Measurements from ENCODE around the gene PPP5C.
"Not testable (repeated sequence)": the region's sequence is repeated elsewhere in the genome, so short reads cannot be mapped to it uniquely, and the experiment has no call there.

Gene PPP5C

DNA sequence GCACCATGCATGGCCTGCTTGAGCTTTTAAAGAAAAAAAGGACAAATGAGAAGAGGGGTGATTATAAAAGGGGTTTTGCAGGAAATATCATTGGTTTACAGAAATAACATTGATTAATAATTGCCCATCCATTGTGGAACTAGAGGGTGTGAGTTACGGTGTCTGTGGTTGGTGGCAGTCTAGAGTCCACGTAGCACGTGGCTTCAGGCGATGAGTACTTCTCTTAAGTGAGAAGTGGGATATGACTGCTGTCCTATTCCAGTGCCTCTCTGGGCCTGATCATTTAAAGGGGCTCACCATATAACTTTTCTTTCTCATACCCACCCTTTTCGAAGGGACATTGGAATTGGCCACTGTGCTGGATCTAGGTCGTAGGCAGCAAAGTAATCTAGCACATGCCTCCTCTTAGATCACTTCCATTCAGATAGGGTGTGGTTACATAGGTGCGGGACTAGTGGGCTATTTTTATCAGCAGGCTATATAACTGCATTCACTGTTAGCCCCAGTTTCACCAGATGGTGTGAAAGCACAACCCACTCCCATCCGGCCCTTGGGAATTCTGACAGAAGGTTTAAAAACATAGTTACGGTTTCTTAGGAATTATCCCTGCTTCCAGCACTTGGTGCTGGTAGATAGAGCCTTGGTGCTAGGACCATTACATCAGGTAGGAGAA lies 19.9 kb downstream of the PPP5C start:
- DNase-seq = no peak

DNA sequence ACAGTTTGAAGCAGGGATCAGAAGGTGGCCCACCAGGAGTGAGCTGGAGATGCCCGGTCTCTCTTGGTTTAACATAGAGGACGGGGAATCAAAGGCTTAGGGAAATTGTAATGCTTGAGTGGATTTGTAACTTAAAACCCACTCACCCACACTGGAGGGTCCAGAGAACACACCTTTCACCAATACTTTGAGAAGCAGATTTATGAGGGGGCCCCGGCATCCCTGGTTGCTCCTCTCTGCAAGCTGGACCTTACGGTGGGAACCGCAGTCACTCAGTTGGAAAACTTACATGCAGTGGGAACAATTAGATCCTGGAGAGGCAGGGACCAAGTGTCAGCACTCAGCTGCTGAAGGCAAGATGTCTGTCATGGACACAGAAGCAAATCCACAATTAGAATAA lies 20.5 kb downstream of the PPP5C start:
- no peak for DNase-seq

DNA sequence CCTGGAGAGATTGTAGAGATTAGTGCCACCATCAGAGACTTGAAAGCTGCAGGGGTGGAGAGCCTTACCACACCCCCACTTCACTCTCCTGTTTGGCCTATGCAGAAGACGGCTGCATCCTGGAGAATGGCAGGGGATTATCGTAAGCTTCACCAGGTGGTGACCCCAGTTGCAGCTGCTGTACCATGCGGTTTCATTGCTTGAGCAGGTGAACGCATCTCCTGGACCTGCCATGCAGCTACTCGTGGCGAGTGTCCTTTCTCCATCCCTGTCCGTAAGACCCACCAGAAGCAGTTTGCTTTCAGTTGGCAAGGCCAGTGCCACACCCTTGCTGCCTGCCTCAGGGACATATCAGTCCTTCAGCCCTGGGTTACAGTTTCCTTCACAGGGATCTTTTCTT lies 21.2 kb downstream of the PPP5C start:
- no peak for DNase-seq

DNA sequence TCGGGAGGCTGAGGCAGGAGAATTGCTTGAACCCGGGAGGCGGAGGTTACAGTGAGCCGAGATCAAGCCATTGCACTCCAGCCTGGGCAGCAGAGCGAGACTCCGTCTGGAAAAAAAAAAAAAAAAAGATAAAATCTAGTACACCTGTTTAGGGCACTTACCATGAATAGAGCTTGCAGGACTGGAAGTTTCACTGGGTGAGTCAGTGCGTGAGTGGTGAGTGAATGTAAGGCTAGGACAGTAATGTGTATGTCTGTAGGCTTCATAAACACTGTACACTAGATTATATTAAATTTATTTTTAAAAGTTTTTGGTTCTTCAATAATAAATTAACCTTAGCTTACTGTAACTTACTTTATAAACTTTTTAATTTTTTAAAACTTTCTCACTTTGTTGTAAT lies 22.9 kb downstream of the PPP5C start:
- no peak for DNase-seq

DNA sequence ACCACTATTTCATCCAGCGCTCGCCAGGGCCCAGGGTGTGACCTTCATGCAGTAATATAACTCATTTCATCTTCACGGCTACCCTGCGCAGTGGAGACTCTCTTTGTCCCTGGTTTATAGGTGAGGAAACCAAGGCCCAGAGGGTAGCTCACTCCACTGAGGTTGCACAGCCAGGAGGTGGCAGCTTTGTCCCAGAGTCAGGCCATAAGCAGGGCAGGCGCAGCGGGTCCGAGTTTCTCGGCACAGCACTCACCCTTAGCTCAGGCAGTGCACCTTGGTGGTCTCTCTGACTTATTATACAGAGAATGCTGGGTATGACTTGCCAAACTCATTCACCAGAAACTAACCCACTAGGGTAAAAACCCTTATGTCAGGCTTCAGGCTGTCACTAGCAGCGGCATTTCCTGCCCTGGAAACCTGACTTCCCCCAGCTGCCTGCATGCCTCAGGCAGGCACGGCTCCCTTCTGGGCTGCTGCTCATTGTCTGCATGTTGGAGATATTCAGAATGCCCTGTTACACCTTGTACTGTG lies 24.5 kb downstream of the PPP5C start:
- no peak for DNase-seq

DNA sequence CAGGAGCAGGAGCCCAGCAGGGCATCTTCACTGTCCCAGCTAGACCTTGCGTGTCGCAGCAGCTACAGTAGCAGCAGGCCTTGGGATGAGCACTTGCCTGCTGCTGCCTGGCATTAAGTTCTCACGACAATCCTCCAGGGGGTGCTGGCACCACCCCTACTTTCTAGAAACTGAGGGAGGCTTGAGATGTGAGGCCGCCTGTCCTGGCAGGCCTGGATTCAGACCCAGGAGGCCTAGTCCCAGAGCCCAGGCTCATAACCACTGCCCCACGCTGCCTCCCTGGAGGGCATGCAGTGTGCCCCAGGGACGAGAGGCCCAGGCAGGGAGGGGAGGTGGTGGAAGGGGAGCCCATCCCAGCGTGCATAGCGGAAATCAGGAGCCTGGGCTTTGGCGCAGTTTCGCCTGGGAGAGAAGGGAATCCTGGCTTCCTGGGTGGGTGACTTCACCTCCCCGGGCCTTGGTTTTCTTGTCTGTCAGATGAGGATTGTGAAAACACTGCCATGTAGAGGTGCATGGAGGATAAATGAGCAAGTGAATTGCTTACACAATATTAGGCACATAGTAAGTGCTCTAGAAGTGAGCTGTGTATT lies 26.1 kb downstream of the PPP5C start:
- DNase-seq = no peak

DNA sequence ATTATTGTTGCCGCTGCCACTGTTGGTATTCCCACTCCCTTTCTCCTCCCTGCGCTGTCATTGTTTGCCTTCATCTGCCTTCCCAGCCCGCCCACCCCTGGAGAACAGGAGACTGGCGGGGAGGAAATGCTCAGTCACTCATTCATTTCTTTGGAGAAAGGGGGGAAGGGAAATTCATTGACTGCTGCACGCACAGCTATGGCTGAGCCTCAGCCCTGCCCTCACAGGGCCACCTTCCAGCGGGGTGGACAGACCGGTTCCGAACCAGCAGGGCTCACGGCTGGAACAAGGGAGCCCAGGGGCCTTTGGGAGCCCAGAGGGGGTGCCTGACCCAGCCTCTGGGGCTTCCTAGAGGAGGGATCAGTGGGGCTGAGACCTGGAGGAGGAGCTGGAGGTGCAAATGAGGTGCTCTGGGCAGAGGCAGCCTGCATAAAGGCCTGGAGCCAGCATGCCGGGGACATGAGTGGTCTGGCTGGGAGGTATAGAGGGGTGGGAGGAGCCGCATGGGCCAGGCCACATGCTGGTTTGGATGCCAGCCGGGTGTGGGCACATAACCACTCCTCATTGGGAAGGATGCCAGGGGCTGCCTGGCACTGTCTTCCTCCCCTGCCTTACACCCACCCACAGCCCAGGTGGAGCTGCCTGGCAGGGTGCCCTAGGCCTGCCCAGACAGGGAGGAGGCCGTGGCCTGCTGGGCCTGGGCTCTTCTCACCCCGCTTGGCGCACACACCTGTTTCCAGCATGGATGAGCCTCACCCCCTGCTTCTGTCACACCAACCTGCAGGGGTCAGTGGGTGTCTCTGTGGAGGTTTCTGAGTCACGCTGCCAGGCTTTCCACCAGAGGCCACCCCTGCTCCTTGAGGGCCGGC lies 26.8 kb downstream of the PPP5C start:
- no peak for DNase-seq

DNA sequence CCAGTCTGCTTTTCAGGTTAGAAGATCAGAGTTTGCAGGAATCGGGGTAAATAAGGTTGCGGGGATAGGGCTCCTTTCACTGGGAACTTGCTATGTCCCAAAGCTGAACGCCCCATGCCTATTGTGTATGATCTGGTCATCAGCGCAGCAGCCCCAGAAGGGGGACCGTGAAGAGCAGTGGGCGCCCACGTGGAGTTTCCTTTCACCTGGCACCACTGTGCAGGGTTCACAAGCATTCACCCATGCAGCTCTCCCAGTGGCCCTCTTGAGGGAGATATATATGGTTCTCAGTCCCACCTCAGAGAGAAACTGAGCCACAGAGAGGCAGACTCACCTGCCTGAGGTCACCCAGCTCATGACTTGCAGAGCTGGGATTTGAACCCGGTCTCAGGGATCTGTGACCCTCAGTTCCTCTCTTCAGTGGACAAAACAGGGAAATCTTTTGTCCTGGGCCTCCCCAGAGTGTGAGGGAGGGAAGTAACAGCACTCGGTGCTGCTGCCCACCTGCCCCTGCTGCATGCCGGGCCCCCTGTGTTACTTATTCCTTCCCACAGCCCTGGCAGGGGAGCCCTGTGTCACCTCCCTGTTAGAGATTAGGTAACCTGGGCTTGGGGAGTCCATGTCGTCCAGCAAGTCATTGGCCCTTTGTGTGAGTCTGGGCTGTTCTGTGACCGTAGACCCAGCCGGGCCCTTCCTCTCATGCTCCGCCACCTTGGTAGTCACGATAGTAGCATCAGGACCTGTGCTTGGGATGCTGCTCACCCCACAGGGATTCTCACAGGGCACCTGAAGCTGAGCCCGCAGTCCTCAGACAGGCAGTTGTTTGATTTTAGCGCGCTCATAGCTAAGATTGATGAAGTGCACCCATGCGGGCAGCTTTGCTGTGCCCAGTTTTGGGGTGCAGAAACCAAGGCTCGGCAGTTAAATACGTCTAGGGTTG lies 27.9 kb downstream of the PPP5C start:
- no peak for DNase-seq

DNA sequence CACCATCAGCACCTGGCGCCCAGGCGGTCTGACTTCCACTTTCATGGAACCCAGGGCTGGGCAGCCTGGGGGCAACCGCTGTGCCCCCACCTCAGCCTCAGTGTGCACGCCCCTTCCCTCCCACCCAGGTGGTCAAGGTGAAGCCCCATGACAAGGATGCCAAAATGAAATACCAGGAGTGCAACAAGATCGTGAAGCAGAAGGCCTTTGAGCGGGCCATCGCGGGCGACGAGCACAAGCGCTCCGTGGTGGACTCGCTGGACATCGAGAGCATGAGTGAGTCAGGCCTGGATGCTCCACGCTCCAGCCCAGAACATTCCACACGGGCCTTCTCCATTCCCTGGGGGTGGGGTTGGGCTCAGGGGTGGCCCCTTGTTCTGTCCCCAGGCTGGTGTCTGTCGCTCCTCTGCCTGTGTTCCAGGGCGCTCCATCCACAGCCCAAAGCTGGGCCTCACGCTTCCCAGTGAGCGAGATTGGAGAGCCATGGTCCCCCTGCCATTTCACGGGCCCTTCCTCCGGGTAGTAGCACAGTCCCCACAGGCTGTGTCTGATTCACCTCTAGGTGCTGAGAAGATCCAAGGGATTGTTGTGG lies 28.7 kb downstream of the PPP5C start:
- DNase-seq = not testable (repeated sequence)

DNA sequence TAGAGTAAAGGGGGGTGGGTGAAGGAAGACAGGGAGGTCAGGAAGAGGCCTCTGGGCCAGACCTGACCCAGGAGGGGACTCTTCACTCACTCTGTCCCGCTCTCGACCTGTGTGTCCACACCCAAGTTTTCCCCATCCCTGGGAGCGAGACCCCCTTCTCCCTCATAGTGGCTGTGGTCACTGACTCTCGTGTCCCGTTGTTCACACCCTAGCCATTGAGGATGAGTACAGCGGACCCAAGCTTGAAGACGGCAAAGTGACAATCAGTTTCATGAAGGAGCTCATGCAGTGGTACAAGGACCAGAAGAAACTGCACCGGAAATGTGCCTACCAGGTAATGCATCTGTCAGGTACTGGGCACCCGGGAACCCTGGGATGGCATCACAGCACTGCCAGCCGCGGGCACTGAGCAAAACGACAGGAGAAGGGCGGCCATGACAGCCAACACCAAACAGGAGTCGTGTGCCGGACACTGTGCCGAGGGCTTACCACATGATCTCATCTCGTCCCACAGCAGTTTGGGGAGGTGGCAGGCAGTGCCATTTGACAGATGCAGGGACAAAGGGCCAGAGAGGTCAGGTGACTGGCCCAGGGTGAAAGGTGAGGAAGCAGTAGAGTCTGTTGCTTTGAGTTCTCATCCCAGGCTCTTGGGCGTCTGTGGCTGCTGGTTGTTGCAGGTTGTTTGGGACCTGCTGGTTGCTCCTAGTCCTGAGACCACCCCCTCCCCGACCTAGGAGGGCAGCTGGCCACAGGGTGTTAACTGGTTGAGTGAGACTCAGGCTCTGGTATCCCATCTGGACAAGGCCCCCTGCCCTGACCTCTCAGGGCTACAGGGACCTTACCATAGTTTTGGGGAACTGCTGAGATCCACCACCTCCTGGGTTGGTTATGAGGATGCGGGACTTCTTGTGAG lies 29.6 kb downstream of the PPP5C start:
- no peak for DNase-seq

DNA sequence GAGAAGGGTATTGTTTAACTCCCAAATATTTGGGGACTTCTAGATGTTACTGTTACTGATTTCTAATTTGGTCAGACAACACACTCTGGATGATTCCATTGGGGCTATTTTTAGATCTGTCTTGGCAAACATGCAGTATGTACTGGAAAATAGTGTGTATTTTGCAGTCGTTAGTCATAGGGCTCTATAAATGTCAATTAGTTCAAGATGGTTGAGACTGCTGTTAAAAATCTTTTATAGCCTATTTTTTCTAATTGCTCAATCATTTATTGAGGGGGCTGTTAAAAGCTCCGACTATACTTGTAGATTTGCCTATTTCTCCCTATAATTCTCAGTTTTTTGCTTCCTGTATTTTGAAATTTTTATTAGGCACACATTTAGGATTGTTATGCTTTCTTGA lies 31.4 kb downstream of the PPP5C start:
- no peak for DNase-seq

DNA sequence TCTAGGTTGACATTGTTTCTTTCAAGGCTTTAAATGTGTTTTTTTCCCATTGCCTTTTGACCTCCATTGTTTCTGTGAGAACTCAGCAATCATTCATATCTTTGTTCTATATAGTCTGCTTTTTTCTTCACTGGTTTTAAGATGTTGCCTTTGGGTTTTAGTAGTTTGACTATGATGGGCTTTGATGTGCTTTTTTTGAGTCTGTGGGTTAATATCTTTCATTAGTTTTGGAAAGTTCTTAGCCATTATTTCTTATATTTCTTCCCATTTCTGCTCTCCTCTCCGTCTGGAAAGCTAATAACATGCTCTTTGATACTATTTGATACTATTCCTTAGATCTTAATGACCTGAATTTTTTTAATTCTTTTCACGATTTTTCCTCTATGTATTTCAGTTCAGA lies 33.8 kb downstream of the PPP5C start:
- no peak for DNase-seq

DNA sequence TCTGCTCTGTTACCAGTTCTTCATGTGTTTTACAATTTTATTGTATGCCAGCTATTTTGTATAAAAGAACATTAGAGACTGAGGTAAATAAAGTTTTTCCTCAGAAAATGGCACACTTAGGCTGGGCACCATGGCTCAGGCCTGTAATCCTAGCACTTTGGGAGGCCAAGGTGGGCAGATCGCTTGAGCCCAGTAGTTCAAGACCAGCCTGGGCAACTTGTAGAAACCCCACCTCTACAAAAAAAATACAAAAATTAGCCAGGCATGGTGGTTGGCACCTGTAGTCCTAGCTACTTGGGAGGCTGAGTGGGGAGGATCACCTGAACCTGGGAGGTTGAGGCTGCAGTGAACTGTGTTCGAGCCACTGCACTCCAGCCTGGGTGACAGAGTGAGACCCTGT lies 34.5 kb downstream of the PPP5C start:
- DNase-seq = no peak

DNA sequence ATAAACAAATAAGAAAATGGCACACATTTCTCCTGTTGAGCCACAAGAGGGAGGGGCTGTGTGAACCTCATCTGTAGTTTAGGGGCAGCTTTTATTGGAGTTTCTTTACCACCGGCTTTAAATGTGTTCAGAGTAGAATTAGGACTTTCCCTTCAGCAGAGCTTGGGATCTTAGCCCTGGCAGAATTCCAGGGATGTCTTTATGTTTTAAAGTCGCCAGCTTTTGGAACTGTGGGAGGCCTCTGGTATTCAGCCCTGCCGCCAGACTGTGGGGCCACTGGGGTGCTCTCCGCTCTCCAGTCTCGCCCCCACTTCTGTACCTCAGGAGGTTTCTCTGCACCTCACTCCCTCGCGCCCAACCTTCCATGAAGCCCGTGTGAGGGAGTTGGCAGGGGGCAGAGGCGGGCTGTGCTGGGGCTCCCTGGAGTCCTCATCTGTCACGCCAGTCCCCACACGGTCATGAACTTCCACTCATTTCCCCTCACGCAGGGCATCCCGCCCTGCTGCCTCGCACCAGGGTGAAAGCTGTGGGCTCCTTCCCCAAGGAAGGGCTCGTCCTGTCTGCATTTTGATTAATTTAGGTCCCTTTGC lies 35.0 kb downstream of the PPP5C start:
- no peak for DNase-seq

DNA sequence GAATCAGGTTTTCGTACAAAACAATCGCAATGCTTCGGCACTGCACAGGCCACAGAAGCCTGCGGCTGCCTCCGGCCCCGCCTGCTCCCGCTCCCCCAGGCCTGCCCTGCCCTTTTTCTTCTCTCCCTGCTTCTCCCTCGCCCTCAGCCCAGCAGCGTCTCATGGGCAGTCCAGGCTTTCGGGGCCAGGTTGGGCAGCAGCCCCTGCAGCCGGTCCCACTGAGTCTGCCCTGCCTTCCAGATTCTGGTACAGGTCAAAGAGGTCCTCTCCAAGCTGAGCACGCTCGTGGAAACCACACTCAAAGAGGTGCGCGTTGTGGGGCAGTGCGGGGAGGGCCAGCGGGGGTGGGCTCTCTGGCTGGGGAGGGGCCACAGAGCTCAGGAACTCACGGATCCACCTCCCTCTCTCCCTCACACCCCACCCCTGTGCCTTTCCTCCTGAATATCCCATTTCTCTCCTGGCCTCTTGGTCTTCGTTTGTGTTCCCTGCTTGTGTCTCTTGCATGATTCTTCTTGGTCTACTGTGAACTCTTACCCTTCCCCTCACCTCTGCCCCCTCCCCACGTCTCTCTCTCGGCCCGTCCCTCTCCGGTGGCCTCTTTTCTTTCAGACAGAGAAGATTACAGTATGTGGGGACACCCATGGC lies 36.4 kb downstream of the PPP5C start:
- no peak for DNase-seq

DNA sequence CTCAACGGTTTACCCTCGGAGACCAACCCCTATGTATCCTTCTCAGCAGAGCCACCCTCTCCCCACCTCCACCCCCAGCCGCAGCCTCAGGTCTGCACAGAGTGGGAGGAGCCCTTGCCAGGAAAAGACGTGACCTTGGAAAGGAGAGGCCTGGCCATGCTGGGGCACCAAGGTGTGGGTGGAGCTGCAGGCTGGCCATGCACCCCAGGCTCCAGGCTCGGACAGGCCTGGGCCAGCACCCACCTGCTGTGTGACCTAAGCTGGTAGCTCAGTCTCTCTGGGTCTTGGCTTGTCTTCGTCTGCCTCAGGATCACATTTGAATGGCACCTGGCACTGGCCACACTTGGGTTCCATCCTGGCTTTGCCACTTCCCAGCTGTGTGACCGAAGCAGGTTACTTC lies 37.0 kb downstream of the PPP5C start:
- DNase-seq = no peak

DNA sequence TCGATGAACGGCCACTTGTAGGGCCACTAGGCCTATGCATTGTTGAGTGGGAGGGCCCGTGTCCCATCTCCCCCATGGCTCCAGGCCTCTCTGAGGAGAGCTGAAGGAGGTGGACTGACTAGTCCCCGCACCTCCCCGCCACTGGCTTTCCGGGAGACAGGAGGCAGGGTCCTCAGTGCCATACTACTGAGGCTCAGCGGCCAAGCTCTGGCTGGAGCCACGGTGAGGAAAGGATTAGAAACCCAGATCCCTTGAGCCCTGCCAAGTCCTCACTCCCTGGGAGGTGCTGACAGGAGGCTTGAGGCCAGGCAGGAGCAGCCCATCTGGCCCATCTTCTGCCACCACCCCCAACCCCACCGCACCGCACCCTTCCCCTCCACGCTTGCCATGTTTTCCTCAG lies 37.5 kb downstream of the PPP5C start:
- DNase-seq = no peak

DNA sequence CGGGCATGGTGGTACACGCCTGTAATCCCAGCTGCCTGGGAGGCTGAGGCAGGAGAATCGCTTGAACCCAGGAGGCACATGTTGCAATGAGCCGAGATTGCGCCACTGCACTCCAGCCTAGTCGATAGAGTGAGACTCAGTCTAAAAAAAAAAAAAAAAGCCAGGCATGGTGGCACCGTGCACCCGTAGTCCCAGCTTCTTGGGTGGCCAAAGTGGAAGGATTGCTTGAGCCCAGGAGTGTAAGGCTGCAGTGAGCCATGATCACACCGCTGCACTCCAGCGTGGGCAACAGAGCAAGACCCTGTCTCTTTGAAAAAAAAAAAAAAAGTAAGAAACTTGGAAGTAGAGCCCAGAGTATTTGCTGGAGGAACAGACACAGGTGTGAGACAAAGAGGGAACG lies 38.7 kb downstream of the PPP5C start:
- DNase-seq = no peak

DNA sequence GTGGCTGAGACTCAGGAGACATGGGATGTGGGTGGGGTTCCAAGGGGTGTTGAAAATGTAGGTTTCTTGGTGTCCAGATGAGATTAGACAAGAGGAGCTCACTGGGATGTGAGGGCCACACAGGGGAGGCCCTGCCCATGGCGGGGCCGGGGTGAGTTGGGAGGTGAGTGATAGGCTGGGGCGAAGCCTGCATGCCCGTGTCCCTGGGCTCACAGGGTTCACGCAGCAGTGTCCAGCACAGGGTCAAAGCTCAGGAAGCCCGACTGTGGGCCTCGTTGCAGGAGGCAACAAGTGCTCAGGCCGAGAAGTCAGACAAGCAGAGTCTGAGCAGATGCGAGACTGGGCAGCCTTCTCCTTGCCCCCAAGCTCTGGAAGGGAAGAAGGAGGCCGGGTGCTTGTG lies 39.3 kb downstream of the PPP5C start:
- no peak for DNase-seq

DNA sequence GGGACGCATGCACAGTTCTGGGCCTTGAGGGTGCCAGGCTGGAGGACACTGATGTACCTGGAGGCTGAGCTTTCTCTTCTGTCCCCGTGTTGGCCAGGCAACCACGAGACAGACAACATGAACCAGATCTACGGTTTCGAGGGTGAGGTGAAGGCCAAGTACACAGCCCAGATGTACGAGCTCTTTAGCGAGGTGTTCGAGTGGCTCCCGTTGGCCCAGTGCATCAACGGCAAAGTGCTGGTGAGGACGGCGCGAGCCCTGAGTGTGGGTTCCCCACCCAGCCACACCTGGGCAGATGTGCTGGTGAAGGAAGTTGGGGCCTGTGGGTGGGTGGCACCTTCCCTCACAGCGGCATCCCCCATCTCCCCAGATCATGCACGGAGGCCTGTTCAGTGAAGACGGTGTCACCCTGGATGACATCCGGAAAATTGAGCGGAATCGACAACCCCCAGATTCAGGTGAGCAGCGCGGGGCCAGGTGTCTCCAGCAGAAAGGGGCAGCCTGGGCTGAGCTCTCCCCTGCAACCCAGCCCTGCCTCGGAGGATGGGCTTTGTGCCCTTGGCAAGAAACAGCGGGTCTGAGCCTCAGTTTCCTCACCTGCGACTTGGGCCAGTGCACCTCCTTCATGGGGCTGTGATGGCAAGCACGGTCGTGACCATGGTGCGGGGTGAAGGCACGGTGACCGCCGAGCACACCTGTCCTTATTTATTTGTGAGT lies 40.3 kb downstream of the PPP5C start:
- DNase-seq = no peak

Data from CD4-positive, alpha-beta T cell treated with Interleukin-15 for 1 hour (primary cell).